Activated naive CD4-positive, alpha-beta T cell treated with anti-CD3 and anti-CD28 coated beads, Interleukin-2, amount 50 U/mL, for 16 hours (primary cell): ENCODE data around the gene ARFGAP3.
"Not testable (repeated sequence)": the region's sequence is repeated elsewhere in the genome, so short reads cannot be mapped to it uniquely, and the experiment has no call there.

Experiments
- DNase-seq: peaks from one replicate; pipeline ENCODE4 v3.0.0-alpha.2; 2020

The ARFGAP3 gene

DNA sequence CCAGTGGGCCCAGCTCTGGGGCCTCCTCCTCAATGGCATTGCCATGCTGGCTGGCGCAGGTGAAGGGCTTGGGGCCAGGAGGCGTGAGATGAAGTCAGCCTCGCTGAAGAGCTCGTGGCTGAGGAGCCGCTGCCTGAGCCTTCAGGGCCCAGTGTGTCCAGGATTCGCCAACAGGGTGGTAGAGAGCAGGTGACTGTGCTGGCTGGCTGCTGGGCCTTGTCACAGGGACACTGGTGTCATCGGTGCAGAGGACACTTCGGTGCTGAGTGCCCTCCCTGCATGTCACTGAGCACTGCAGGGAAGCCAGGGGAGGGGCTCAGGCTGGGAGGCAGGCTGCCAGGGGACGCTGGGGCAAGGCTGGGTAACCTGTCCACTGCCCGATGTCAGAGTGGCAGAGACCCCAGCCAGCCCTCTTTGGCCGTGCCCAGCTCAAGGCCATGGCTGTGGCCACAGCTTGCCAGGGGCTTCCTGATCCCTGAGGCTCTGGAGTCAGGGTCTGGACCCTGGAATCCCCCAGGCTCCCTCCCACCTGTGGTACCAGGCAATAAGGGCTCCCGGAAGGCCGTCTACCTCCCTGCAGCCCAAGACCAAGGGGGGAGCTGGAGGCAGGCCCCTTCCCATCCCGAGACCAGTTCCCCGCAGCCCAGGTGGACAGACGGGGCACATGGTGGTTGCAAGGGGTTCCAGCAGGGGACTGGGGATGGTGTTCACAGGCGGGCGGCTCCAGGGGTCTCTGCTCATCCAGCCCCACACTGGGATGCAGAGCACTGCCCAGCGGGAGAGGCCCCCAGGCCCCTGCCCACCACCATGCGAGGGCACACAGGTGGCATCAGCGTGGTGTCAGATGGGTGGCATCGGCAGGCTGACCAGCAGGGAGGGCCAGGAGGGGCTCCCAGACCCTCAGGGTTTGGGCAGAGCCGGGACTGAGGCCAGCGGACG lies 63.9 kb downstream of the ARFGAP3 start:
- DNase-seq = no peak

DNA sequence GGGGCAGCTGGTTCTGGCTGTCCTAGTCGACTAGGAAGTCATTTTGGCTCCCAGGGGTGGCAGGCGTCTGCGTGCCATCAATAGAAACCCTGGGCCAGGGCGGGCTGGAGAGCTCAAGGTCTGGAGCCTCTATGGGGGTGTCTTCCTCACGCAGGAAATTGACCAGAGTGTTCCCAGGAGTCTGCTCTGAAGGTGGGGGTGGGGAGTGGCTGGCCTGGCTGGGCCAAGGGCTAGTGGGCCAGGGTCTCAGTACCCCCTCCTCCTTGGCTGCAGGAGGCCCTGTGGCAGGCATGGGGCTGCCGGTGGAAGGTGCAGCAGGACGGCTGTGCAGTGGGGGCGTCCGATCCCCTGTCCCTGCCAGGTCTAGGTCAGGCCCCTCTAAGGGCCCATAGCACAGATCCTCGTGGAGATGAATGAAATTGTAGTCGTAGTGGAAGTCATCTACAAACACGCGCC lies 64.6 kb downstream of the ARFGAP3 start:
- DNase-seq = no peak

DNA sequence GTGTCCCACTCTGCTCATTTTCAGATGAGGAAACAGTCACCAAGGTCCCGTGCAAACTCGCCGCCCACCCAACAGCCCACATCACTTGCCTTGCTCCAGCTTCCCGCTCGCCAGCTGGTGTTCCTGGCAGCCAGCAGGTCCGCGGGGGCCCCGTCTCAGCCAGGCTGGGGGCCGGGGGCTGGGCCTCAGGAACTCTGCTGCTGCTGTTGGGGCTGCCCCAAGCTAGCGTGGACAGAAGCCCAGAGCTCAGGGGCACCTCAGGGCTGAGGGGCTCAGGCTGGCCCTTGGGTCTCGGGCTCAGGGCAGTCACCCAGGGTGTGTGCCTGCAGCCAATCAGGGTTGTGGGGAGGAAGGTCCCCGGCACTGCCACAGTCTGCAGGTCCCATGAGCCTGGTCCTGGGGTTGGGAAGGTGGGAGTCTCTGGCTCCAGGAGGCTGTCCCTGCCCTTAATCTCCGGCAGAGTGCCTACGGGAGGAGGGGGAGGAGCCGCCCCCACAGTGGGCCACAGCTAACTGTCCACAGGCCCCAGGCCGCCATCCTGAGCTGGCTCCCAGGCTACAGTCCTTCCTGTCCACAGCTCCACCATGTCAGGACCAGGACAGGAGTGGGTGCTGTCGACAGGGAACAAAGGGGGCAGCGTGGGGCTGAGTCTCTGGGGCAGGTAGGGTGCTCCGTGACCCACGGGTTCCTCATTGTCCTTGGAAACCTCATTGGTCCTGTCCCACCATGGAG lies 65.2 kb downstream of the ARFGAP3 start:
- DNase-seq = no peak

DNA sequence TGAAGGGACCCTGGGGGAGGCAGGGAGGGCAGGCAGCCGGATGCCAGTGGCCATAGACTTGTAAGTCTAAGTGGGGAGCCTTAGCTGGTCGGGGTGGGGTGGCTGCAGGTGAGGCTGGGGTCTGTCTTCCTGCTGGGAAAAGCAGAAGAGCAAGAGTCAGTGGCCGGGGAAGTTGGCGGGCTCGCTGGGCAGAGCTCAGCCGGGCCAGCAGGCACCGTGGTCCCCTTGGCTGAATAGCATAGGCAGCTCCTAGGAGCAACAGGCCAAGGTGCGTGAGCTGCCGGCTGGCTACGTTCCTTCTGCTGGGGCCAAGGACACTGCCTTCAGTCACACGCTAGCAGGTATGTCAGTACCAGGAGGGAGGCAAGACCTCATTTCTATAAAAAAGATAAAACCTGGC lies 68.6 kb downstream of the ARFGAP3 start:
- DNase-seq = no peak

DNA sequence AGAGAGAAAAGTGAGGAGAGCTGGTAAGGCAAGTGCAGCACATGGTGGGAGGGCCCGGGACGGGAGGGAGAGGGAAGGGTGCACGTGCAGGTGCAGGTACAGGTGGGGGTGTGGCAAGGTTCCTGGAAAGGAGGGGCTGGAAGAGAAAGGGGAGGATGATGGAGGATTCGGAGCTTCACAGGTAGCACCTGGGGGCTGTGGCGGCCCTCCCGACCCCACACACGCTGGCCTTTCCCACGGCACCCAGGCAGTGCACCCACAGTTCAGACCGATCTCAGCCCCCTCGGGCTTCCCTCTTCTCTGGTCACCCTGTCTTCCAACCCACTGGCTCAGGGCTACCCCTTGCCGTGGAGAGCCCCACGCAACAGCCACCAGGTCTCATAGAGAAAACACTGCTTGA lies 69.1 kb downstream of the ARFGAP3 start:
- no peak for DNase-seq

DNA sequence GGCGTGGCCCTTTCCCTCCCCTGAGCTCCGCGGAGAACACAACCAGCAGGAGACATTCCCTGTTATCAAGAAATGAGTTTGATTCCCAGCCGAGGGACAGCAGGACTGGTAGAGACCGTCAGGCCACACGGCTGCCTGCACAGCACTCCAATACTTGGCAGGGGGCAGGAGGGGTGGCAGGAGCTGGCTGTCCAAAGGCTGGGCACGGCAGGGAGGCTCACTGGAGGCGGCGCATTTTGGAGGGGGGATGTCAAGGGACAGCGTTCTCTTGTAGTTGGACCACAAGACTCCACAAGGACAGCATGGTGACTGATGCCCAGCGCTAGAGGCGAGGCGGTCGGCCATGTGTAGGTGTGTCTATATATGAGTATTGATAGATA lies 69.7 kb downstream of the ARFGAP3 start:
- no peak for DNase-seq

DNA sequence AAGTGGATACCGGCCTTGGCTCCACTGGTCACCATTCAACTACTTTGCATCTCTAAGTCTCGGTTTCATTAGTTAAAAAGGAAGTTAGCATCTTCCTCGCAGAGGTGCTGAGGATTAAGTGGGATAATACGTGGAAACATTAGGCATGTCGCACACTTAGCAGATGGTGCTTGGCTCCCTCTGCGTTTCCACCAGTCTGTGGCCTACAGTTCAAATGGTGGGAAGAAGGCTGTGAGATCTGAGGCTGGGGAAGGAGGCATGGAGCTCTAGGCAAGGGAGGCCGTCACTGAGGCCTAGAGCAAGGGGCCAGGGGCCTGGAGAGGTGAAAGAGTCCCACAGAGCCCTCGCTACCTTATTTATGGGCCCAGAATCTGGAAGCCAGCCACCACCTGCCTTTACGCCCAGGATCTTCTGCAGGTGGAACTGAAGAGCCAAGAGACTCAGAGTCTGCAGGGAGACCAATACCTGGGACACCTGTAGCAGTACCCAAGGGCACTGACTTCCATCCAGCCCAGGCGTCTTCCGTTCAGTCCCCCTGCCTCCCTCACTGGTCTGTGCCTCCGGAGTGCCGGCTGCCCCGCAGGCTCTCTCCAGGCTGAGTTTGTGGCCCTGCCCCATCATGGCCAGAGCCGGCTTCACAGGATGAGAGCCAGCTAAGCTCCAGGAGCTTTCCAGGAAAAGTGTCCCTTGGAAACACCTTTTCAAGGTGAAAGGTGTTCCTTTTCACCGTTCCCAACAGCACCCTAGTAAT lies 70.3 kb downstream of the ARFGAP3 start:
- DNase-seq = no peak

DNA sequence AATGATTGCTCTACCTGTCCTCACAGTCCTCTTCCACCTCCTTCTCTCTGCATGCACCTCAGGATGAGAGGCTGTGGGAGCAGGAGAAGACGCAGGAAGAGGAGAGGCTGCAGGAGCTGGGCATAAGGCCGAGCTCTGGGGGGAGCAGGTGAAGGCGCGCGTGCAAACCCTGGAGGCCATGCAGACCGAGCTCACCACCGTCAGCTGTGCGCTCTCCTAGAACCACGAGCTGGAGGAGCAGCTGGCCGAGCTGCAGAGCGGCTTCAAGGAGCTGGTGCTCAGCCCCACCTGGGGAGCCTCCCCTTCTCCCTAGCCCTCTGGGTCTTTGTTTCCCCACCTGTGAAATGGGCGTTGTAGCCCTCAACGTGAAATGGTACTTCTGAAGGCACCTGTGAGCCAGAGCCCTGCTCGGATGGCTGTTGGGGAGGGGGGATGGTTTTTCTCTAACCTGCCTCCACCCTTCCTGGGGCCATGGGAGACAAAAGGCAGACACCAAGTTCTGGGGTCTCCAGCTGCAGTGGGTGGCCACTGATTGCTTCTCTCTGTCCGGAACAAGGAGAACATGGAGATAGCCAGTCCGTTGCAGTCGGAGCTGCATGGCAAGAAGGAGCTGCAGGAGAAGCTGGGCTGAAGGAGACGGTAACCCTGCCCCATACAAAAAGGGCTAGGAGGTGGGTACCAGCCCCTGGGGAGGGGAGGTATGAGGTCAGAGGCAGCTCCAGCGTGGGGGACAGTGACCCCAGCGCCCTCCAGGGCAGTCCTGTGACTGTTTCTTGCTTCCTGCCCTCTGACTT lies 71.2 kb downstream of the ARFGAP3 start:
- DNase-seq = no peak

DNA sequence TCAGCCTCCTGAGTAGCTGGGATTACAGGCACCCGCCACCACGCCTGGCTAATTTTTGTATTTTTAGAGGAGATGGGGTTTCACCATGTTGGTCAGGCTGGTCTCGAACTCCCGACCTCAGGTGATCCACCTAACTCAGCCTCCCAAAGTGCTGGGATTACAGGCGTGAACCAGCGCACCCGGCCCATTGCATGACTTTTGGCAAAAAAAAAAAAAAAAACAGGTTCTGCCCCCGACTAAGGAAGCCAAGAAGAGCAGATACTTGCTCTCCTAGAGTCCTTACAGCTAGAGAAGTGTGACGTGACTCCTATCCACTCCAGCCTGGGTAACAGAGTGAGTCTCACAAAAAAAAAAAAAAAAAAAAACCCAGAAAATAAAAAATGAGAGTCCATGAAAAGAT lies 74.8 kb downstream of the ARFGAP3 start:
- DNase-seq = not testable (repeated sequence)

DNA sequence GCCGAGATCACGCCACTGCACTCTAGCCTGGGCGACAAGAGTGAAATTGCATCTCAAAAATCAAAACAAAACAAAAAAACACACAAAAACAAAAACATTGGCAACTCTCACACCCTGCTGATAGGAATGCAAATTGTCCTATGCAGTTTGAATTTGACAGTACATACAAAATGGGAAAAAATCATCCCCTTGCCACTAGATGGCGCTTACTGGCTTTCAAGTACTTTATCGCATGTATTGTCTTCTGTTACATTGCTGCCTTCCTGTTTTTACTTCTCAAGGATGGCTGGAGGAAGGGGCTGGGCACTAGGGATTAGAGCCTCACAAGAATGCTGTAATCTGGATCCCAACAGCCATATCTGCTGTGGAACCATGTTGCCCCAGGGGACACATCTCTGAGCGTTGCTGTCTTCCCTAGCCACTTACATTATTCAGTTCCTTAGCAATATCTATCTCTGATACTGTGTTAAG lies 77.0 kb downstream of the ARFGAP3 start:
- no peak for DNase-seq

DNA sequence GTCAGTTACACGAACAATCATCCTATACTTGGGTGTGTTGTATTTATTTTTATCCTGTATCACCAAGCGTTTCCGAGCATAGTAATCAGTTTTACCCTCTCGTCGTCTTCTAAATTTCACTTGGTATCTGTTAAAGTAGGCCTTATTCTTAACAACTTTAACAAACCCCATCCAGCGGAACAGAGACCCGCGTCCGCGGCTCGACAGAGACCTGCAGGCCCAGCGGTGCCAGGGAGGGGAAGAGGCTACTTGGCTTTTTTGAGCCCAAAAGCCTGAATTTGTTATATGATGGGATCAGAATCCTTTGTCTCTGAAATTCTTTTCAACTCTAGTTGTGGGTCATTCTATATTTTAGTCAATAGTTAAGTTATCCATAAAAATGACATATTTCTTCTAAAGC lies 79.9 kb downstream of the ARFGAP3 start:
- no peak for DNase-seq

DNA sequence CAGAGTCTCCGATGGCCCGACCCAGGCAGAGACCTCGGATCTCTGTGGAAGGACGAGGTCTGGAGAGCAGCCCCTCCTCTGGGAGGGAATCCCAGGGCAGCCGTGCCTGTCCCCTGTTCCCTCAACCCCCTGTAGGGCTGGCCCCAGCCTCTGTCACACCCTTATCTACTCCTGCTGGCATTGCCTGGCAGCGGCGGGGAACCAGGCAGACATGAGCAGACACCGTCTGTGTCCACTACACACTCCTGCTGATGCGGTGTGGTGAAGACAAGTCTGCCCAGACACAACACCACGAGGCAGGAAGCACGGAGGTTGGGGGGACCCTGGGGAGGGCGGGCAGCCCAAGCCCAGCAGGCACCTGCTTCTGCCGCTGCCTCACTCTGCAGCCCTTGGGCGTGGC lies 83.9 kb downstream of the ARFGAP3 start:
- no peak for DNase-seq

DNA sequence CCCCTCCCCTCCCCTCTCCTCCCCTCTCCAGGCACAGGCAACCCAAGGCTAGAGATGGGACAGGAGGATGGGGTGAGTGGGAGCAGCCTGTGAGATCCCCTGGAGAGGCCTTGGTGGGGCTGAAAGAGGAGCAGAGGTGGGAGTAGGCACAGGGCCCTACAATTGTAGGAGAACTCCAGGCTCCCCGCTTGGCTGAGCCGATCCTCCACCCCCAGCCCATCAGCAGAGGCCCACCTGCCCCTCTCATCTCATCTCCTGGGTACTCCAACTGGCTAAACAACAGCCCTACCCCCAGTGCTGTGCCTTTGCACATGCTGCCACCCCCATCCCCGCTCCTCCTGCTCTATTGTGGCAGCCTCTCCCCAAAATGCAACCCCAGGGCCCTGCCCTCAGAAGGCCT lies 84.4 kb downstream of the ARFGAP3 start:
- no peak for DNase-seq

DNA sequence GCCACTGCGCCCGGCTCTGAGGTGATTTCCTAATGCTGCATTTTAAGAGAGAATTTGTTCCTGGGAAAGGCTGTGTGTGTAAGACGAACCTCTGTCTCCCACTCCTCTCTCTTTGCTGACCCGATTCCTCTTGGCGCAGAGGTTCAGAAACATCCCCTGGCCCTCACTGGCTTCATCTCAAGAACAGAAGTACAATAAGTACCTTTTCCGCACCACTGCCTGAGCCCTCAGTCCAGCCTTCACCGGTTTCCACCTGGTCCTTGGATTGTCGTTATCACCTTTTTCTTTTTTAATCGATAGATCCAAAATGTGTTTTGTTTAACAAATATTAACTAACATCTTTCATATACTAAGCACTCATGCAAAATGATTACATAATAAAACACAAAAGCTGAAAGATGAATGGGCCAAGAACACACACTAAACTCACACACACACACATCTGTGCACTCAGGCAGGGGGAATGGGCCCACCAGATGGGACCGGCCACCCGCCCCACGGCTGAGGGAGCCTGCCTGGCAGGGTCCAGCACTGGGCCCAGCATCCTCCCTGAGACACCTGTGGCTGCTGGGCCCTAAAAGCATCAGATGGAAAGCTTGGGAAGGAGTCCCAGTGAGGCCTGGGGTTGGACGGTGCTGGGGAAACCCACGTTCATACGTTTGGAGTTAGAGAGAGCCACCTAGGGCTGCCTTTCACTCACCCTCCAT lies 86.0 kb downstream of the ARFGAP3 start:
- DNase-seq = no peak

DNA sequence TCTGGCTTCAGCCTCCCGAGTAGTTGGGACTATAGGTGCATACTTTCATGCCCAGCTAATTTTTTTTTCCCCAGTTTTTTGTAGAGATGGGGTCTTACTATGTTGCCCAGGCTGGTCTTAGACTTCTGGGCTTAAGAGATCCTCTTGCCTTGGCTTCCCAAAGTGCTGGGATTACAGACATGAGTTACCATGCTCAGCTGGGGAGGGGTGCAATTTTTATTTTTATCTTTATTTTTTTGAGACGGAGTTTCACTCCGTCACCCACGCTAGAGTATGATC lies 86.7 kb downstream of the ARFGAP3 start:
- no peak for DNase-seq

DNA sequence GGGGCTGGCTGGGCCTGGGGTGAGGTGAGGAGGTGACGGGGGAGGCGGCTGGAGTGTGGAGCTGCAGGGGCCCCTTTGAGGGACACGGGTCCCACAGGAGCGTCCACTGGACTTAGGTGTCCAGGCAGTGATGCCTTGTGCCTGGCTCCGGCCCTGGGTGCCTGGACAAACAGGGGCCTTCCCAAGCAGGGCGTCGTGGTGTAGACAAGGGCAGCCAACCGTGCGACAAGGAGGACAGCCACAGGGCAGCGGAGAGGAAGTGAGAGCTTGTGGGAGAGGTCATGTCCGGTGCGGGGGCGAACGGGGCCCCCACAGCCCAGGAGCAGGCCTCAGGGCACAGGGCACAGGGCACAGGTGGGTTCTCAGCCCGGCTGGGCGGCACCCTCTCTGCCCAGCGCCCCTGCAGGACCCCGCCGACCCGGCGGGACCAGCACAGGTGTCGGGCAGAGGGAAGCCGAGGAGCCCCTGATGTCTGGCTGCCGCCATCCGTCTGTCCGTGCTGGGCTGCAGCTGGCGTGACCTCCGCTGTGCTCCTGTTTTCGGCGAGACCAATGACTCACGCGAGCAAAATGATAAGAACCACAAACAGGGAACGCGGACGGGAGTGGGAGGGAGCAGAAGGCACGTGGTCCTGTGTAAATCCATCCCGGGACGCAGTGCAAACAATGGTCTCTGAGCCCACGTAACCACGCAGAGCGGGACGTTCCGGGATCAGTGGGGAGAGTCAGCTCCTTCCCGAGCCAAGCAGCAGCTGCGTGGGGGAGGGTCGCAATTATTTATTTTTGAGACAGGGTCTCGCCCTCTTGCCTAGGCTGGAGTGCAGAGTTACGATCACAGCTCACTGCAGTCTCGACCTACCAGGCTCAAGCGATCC lies 87.3 kb downstream of the ARFGAP3 start:
- DNase-seq = no peak

DNA sequence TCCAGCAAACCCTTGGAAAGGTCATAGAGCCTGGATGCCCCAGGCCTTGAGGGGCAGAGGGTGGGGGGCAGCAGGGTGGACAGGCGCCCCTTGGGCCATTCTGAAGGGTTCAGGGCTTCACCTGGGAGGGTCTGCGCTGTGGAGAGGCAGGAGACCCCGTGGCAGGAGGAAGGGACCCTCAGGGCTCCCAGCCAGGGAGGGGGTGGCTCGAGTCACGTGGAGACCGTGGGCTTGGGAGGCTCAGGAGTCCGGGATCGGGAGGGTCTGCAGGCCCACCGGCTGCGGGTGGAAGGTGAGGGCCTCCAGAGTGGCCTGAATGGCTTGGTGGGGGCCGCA lies 87.9 kb downstream of the ARFGAP3 start:
- DNase-seq = no peak

DNA sequence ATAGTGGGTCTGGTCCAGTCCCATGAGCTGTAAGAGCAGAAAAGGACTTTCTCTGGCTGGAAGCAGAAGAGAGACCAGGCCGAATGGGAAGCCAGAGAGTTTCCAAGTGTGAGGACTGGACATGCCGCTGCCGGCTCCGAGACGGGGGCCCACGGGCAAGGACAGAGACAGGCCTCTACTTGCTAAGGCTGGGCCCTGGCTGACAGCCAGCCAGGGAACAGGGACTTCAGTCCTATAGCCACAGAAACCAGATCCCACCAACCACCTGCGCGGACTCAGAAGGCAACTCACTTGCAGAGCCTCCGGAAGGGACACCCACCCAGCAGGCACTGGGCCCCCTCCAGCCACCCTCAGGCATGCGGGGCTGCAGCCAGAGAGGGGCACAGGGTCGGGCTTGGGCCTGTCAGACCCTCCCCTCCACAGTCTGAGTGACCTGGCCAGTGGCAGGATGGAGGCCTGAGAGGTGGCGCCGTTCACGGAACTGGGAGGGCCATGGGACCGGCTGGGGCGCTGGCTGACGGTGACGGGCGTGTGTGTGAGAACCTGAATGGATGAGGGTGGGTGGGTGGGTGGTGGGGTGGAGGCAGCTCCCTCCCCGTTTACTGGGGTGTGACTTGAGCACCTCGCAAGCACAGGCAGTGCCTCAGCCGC lies 88.6 kb downstream of the ARFGAP3 start:
- no peak for DNase-seq

DNA sequence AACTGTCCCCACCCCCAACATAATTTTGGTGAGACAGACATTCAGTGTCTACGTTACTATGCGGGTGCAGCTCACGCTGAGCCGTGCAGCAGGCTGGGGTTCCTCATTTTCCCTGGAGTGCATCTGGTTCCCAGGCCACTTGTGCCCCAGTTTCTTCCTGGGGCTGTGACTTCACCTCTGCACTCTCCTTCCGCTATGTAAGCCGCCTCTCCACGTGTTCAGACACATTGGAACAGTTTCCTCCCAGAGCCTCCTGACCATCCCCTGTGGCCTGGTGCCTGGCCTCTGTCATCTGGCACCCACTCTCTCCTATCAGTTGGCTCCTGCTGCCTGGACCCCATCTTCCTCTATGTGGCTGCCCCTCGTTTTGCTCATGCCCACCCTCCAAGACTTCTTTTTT lies 90.2 kb downstream of the ARFGAP3 start:
- DNase-seq = no peak

DNA sequence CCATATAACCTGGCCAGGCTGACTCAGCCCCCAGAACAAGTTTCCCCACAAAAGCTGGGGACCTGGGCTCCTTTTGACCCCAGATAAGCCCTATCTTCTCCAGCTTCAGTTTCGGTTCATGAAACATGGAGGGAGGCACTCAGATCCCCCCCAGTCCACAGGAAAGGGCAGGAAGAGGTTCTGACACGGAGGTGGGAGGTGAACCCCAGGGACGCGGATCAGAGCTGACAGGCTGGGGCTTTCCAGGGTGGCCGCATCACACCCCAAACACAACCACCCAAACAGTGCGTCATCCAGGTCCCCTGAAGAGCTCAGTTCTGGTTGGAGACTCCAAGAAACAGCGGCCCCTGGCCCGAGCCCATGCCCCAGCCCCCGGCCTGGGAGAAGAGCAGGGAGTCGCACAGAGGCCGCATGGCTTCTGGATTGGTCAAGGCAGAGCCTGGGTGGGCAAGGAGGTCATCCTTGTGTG lies 92.1 kb downstream of the ARFGAP3 start:
- DNase-seq = no peak
